IPS-18c (cell line): ENCODE measurements around the gene ZNF628.

ENCODE experiments used
- H3K4me3 ChIP-seq: 2 replicates; pipeline ENCODE4 v1.7.0; 2013; ENCODE audit warnings: low read depth, mild to moderate bottlenecking, low read length, moderate library complexity; ENCODE audit not compliant: insufficient read depth
- H3K9me3 ChIP-seq: one replicate; pipeline ENCODE4 v1.6.1; 2013; ENCODE audit warnings: mild to moderate bottlenecking, low read length, moderate library complexity; ENCODE audit not compliant: control insufficient read depth, insufficient read depth

The ZNF628 gene

DNA sequence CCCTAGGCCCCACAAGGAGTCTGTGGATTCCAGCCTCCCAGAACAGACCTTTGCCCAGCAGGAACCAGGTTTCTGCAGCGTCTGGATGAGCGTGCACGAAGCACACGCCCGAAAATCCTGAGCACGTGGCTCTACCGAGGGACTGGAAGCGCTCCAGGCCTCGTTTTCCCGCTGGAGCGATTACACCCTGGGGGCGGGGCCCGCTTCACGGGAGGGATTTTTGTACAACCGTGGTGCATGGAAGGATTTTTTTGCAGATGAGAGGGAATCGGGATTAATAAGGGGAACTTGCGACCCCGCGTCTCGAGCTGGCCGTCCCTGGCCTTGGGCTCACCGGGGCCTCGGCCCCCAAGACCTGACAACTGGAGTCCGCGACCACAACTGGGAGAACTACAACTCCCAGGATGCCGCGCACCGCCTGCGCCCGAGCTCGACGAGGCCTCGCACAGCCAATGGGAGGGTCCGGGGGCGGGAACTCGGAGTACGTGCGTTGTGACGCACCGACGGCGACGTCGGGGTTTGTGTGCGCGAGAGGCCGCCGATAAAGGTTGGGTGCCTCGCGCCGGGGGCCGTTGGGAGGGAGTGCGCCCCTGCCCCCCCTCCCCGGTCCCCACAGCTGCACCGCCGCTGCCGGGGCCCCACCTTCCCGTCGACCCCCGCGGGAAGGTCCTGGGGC lies at the start of gene ZNF628:
TSS of gene ZNF628 (plus strand) at position 518 of the 676 bp plus-strand sequence. CDS start 3,294 bp downstream, outside the sequence.
- Histone ChIP-seq H3K9me3 (no peaks in the 10 kb centered on the region), H3K4me3 (peak within 1 kb of the TSS; percentile 77)

DNA sequence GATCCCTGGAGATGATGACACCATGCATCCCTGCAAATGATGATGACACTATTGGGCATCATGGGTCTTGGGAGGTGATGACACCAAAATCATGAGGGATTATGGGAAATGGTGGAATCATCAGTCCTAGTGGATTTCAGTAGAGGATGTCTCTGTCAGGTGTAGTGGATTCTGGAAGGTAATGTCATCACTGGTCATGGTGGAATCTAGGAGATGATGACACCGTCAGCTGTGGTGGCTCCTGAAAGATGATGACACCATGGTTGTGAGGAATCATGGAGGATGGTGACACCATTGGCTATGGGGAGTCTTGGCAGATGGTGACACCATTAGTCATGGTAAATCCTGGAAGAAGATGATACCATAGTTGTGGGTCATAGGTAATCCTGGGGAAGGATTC lies 45.2 kb upstream of the ZNF628 start:
- no peak overlapping the region for H3K4me3 ChIP-seq
- H3K9me3 ChIP-seq = peaks cover 2% of the 10 kb centered on the region

DNA sequence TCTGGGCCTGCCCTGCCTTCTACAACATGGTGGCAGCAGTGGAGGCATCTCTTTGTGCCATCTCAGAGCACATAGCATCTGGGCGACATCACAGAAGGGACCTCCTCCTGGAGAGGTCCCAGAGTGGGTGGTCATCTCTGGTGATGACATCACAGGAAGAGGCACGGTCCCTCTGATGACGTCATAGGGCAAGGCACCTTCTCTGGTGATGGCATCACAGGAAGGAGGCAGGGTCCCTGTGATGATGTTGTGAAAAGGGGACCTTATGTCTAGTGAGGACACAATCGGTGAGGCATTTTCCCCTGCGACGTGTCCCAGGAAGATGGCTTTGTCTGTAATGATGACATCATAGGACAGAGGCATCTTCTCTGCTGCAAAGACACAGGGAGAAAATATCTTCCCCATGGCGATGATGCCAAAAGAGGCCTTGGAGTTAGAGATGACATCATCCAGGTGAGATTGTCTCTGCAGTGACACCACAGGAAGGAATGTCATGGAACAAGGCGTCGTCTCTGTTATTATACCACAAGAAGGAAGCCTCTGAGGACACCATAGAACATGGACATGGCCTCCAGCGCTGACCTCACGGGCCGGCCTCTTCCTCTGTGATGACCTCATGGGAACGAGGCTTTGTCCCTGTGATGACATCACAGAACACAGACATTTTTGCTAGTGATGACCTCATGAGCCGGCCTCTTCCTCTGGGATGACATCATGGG lies 44.0 kb upstream of the ZNF628 start:
- Histone ChIP-seq H3K4me3 (no peak overlapping the region), H3K9me3 (peaks cover 2% of the 10 kb centered on the region)

DNA sequence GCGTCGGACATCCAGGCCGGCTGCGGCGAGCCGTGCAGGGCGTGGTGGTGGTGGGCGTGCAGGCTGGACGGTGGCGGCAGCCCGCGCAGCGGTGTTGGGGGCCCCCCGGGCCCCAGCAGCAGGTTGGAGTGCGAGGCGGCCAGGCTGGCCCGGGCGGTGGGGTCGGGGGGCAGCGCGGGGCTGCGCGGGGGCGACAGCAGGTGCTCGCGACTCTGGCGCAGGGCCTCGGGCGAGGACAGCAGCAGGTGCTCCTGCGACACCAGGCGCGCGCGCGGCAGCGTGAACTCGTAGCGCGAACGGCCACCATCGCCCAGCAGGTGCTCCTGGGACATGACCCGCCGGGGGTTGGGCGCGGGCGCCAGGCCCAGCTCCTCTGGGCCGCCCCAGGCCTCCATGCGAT lies 43.1 kb upstream of the ZNF628 start:
- H3K4me3 ChIP-seq = no peak overlapping the region
- H3K9me3 ChIP-seq = peaks cover 2% of the 10 kb centered on the region

DNA sequence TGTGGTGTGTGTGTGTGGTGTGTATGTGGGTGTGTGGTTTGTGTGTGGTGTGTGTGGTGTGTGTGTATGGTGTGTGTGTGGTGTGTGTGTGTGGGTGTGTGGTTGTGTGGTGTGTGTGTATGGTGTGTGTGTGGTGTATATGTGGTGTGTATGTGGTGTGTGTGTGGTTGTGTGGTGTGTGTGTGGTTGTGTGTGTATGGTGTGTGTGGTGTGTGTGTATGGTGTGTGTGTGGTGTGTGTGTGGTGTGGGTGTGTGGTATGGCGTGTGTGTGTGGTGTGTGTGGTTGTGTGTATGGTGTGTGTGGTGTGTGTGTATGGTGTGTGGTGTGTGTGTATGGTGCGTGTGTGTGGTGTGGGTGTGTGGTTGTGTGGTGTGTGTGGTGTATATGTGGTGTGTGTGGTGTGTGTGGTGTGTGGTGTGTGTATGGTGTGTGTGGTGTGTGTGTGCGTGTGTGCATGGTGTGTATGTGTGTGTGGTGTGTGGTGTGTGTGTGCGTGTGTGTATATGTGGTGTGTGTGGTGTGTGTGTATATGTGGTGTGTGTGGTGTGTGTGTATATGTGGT lies 42.0 kb upstream of the ZNF628 start:
- Histone ChIP-seq H3K9me3 (peaks cover 2% of the 10 kb centered on the region), H3K4me3 (no peak overlapping the region)

DNA sequence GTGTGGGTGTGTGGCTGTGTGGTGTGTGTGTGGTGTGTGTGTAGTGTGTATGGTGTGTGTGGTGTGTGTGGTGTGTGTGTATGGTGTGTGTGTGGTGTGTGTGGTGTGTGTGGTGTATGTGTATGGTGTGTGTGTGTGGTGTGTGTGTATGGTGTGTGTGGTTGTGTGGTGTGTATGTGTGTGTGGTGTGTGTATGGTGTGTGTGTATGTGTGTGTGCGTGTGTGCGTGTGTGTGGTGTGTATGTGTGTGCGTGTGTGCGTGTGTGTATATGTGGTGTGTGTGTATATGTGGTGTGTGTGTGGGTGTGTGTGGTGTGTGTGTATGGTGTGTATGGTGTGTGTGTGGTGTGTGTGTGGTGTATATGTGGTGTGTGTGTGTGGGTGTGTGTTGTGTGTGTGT lies 41.4 kb upstream of the ZNF628 start:
- no peak overlapping the region for H3K4me3 ChIP-seq

DNA sequence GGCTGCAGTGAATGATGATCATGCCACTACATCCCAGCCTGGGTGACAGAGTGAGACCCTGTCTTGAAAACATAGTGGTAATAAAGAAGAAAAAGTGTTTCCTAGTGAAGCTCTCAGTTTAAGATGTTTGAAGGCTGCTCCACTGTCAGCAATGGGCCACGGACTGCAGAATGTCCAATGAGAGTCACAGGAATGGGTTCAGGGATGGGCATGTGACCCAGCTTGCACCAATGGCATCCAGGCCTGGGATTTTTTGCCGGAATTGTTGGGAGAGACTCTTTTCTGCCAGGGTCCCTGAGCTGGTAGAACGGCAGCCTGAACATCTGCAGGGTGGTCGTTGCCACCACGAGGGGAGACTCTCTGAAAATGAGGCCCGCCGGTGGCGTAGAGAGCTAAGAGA lies 39.6 kb upstream of the ZNF628 start:
- peaks cover 2% of the 10 kb centered on the region for H3K9me3 ChIP-seq

More for the DNA sequence above, 41.4 kb upstream of the ZNF628 start:
- H3K9me3 ChIP-seq = peaks cover 2% of the 10 kb centered on the region

DNA sequence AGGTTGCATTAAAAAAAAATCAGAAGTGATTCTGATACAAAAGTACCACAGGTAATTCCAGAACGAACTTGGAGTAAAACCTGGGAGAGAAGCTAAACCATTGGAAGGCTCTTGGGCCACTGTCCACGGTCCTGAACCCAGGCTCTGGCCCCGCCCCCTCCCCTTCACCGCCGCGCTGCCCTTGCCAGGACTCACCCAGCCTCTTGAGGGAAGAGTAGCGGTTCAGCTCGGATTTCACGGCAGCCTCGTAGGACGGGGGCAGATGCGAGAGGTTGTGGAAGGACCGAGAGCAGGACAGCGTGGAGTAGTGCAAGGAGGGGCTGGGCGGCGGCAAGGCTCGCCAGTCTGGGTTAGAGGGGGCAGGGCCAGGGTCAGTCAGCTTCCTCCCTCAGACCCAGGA lies 39.0 kb upstream of the ZNF628 start:
- Histone ChIP-seq H3K9me3 (peaks cover 2% of the 10 kb centered on the region), H3K4me3 (no peak overlapping the region; the same call in 1 of the 2 replicates)

More for the DNA sequence above, 39.6 kb upstream of the ZNF628 start:
- H3K4me3 ChIP-seq = no peak overlapping the region

DNA sequence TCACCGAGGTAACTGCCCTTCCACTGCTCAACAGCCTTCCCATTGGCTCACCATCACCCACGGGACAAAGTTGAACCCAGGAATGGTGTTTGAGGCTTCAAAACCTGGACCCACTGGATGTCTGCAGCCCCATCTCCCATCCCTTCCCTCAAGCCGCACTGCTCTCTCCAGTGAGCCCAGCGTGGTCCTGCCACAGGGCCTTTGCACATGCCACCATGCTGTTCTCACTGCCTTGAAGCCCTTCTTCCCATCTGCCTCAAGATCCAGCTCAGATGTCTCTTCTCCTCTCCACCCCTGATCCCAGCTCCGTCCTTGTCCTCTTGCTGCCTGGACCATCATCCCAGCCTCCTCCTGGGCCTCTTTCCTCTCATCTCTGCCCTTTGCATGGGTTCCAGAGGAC lies 37.4 kb upstream of the ZNF628 start:
- Histone ChIP-seq H3K9me3 (no peaks in the 10 kb centered on the region), H3K4me3 (no peak overlapping the region)

DNA sequence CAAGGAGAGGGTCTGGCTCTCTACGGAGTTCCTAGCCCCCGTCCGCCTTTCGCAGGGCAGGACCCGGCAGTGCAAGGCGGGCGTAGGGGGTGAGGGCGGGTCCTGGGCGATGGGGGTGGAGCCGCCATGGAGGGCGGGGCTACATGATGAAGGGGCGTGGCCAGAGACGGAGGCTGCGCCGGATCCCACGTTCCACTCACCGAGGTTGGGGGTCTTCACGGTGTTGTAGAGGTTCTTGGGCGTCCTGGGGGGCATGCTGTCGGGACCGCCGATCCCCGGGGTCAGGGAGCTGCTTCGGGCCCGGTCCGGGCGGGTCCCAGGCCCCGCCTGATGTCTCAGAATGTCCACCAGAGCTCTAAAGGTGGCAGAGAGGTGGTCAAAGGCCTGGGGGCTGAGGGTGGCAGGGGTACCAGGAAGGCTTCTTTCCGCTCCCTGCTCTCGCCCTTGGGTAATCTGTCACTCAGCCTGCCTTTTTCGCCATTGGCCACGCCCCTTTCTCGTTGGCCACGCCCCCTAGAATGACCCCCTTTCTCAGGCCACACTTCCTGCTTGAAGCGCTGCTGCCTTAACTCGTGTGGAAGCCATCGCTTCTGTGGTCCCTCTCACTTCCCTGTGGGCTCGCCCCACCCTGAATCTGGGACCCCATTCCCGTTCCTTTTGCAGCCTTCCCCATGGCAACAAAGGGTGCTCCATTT lies 35.9 kb upstream of the ZNF628 start:
- Histone ChIP-seq H3K9me3 (no peaks in the 10 kb centered on the region), H3K4me3 (peak overlapping the region; percentile 72)

DNA sequence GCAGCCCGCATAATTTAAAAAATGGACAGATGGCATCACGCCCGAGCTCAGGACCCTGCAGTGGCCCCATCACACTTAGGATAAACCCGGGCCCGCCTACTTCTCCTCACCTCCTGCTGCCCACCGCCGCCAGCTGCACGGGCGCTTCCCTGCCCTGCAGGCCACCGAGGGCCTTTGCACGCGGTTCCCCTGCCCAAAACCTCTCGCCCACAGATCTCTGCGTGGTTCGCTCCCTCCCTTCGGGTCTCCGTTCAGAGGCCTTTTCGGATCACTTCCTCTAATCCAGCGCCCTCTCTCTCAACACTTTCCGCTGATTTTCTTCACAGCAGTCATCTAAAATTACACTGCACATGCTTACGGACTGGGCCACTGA lies 35.1 kb upstream of the ZNF628 start:
- Histone ChIP-seq H3K9me3 (no peaks in the 10 kb centered on the region), H3K4me3 (peak overlapping the region; percentile 72)

DNA sequence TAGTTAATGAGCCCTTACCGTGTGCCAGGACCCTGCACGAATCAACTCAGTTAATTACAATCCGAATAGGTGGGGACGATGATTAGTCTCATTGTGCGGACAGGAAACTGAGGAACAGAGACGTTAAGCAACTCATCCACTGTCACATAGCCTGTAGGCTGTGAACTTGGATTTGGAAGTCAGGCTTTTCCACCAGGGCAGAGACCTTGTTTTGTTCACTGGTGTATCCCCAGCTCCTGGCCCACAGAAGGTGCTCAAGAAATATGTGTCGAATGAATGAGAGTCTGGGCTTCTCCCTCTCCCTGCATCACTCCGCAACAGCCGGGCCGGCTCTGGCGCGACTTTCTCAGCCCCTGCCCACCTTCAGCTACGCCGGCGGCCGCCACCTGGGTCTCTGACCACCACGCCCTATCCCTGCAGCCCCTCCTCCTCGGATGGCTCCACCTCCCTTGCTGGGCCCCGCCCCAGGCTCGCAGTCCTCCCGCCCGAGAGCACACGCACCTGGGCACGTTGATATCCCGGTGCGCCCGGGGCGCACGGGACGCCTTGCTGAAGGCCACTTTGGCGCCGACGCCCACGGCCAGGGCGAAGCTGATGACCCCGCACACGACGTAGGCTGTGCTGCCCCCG lies 34.6 kb upstream of the ZNF628 start:
- H3K4me3 ChIP-seq = peak overlapping the region; percentile 72
- H3K9me3 ChIP-seq = no peaks in the 10 kb centered on the region

DNA sequence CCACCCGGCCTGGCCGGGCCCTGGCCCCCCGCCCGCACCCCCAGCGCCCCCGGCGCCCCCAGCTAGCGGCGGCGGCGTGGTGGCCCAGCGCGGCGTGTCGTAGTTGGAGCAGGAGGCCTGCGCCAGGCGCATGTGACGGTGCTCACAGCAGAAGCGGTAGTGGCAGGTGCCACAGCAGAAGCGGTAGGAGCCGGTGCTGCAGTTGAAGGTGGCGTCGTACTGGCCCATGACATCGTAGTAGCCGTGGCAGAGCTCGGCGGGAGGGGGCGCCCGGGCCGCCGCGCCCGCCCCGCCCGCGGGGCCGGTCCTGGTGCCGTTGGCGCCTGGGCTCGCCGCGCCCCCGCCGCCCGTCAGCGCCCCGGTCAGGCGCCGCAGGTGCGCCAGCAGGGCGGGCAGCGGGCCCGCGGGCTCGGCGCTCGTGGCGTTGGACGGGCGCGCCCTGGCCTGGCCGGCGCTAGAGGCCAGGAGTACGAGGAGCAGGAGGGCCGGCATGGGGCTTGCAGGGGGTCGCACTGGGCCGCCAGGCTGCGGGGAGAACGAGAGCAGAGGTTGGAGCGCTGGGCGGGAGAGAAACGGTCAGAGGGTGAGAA lies 34.0 kb upstream of the ZNF628 start:
- Histone ChIP-seq H3K4me3 (peak overlapping the region; percentile 36), H3K9me3 (no peaks in the 10 kb centered on the region)

DNA sequence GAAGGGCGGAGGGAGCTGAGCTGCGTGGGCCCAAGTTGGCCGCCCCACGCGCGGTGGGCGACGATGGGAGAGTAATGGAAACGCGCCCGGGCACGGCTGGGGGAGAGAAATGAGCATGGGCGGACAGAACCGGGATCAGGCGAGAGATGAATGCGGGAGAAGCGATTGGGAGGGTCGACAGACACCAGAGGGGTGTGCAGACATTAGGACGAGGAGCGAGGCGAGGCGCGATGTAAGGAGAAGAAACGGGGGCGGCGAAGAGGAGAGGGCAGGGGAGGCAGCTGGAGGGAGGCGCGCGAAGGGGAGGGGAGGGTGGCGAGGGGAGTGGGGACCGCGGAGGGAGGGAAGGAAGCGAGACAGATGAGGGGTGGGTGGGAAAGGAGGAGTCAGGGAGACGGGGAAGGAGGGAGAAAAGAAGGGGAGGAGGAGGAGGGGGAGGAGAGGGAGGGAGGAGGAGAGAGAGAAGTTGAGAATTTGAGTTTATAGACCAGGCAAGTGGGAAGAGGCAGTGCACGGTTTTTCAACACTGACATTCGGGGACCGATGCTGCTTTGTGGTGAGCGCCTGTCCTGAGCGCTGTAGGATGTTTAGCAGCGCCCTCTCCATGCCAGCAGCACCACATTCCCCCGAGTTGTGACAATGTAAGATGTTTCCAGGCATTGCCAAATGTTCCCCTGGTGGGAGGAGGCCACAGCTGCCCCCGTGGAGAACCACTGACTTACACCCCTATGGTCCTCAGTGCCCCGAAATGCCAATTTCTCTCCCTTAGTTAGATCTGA lies 33.2 kb upstream of the ZNF628 start, which contains the start of gene SHISA7:
TSS of gene SHISA7 (minus strand) at position 256 of the 779 bp plus-strand sequence. CDS start 437 bp downstream, outside the sequence.
- H3K9me3 ChIP-seq = no peaks in the 10 kb centered on the region
- peak within 1 kb of the TSS; percentile 36 for H3K4me3 ChIP-seq

DNA sequence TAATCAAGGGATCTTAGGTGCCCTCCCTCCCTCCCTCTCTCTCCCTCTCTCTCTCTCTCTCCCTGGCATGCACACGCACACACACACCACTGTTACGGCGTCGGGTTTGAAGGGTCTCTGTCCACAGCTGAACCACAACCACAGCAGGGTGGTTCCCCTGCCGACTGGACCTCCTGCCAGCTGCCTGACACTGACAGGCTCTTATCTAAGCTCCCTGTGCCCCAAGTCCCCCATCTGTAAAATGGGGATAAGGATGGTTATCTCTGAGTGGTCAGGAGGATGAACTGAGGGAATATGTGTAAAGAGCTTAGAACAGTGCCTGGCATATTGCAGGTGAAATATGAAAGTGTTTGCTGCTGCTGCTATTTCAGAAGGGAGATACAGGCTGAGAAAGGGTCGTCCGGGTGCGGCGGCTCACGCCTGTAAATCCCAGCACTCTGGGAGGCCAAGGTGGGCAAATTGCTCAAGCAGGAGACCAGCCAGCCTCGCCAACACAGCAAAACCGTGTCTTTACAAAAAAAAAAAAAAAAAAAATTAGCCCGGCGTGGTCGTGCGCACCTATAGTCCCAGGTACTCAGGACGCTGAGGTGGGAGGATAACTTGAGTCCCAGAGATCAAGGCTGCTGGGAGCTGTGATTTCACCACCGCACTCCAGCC lies 32.5 kb upstream of the ZNF628 start:
- H3K9me3 ChIP-seq = no peaks in the 10 kb centered on the region
- H3K4me3 ChIP-seq = no peak overlapping the region

DNA sequence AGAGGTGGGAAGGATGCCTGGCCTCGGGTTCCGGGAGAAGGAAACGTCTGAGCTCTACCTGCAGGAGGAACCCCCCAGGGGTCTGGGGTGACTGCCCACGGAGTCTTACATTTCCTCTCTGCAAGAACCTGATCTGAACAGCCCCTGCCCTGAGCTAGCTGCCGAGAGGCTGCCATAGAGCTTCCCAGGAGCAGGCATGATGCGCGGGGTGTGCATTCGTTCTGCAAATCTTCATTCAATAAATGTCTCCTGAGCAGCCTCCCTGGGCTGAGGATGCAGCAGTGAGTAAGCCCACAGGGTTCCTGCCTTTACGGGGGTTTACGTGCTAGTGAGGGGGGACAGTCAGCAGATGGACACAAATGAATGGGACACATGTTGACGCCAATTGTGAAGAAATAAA lies 31.8 kb upstream of the ZNF628 start:
- H3K4me3 ChIP-seq = no peak overlapping the region
- no peaks in the 10 kb centered on the region for H3K9me3 ChIP-seq
